GM21576 (cell line): Measurements from ENCODE around the gene ME2.
A peak's percentile ranks its signal among the peaks of the same experiment; 100 is the strongest.
"Not testable (repeated sequence)": the region's sequence is repeated elsewhere in the genome, so short reads cannot be mapped to it uniquely, and the experiment has no call there.

Experiments used
- ATAC-seq: cut with Tn5 transposase; IDR thresholded peaks from one replicate; pipeline ENCODE4 v1.9.1; 2021; ENCODE audit warnings: mild to moderate bottlenecking, moderate library complexity; ENCODE audit not compliant: unreplicated experiment

The ME2 gene

DNA sequence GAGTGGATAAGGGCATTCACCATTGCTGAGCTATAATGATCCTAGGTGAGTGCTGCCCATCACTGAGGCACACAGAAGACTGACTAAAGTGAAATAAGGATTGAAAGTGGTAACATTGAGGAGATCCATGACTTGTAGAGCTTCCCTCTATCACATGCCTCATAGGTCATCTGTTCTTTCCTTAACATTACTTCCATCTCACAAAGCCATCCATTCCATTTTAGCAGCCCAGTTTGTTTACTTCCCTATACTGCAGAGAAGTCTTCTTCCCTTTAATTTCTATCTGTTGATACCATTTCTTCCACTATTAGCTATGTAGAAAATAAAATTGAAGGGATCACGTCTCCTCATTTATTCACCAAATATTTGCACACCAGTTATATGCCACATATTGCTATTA is 32.1 kb downstream of the ME2 start:
- ATAC-seq, result no peak

DNA sequence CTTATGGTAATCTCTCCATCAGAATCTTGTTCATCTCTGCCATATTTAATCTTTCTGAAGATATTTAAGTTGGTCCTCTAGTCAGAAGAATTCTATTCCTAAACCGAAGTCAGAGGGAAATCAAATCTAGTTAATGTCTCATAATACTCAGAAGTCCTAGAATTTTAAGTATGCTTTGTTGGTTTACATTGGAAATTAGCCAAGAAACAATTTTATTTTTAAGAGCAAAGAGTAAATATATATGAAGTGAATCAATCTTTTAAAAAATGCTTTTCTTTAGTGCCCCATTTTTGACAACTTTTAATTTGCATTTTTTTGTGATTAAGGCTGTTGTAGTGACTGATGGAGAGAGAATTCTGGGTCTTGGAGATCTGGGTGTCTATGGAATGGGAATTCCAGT is 38.1 kb downstream of the ME2 start:
- no peak for ATAC-seq

DNA sequence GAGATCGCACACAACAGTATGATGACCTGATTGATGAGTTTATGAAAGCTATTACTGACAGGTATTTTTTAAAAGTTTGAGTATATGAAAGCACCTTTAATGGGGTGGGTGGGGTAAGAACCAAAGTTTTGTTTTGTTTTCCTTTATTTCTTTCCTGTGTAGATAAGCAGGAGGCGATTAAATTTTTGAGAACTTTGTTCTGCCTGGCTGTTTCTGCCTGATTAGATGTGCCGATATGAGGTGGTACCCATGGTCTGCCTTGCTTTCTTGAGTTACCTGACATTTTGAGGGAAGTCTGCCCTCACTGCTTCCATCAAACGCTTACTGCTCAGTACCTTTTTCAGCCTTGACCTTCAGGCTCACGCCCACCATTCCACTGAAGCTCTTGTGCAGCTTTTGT is 39.2 kb downstream of the ME2 start:
- no peak for ATAC-seq

DNA sequence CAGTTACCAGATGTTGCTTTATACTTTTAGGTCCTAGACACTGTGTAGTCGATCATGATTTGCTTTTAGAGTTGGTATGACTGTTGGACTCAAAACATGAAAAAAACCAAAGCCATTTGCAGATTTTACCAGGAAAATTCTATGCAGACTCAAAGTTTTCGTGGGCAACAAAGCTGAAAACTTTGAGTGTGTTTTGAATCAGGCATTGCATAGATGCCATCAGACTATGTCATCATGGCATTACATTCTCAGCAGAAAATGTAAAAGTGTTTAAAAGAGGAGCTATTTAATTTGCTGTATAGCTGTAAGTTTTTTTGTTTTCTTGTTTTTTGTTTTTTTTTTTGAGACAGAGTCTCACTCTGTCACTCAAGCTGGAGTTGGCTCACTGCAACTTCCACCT is 45.5 kb downstream of the ME2 start:
- no peak for ATAC-seq

DNA sequence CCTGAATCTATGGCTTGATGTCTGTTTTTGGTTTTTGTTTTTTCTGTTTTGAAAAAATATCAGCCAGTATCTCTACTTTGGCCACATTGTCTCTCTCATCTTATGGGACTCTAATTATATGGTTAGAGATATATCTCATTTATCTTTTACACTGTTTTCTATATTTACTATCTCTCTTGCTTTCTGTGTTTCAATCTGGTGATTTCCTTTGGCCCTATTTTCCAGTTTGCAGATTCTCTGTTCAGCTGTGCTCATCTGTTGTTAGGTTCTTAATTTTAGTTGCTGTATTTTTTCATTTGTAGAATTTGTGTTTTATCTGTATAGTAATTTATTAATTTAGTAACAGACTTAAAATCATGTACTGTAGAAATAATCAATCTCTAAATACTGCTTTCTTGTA is 47.6 kb downstream of the ME2 start:
- ATAC-seq, result no peak

DNA sequence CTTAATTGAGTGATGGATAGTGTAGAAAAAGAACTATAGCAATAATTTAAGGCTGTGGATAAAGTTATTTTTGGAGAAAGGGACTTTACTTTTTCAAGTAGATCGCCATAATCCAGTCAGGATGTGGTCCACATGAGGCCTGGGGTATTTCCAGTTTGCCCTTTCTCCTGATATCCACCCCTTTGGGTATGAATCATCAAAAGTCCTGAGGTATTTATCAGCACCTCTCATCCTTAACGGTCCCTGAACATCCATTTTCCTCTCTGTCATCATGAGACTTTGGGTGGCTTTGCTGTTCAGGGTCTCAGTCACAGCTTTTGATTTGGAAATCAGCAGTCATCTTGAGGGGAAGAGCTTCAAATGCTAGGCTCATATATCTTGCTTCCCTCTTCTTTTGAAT is 49.6 kb downstream of the ME2 start:
- ATAC-seq, result no peak

DNA sequence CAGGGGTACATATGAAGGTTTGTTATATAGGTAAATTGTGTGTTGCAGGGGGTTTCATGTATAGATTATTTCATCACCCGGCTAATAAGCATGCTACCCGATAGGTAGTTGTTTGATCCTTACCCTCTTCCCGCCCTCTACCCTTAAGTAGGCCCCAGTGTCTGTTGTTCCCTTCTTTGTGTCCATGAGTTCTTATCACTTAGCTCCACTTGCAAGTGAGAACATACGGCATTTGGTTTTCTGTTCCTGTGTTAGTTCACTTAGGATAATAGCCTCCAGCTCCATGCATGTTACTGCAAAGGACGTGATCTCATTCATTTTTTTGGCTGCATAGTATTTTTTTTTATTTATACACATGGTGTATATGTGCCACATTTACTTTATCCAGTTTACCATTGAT is 54.8 kb downstream of the ME2 start:
- ATAC-seq, result no peak

DNA sequence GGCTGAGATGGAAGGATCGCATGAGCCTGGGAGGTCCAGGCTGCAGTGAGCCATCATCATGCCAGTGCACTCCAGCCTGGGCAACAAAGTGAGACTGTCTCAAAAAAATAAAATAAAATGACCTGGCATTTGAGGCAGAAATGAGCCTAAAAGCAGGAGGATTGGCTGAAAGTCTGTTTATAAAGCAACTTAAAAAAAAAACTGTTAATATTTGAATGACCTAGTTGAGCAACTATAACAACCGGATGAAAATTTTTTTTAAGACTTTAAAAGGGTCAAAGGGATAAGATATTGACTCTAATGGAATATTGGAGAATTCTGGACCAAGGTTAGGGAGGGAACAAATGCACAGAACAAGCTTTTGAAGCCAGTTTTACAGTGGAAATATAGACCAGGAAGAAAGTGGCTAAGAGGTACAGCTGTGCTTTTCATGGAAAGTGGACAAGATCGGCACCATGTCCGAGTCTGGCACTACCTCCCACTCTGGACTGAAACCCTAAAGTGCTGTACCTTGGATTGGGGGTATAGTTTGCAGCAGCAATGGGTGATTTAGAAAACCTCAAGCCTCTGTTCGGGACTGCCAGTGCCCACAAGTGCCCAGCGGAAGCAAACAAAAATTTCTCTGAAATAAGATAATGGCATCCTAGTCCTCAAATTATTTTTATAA is 55.8 kb downstream of the ME2 start:
- ATAC-seq, result no peak

DNA sequence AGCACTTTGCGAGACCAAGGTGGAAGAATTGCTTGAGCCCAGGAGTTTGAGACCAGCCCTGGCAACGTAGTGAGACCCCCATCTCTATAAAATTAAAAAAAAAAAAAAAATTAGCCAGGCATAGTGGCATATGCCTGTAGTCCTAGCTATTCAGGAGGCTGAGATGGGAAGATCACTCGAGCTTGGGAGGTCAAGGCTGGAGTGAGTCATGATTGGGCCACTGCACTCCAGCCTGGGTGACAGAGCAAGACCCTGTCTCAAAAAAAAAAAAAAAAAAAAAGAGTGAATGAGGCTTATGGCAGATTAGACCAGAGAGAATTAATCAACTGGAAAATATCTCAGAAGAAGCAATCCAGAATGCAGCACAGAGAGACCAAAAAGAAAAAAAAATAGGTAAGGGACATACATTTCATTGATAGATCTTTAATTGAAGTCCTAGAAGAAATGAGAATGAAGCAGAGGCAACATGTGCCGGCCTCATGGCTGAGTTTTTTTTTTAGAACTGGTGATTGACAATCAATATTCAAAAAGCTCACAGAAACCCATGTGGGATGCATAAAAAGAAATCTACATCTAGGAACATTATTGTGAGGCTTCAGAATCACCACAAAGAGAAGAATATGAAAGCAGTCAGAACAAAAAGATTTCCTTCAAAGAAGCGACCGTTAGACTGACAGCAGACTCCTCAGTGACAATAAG is 56.7 kb downstream of the ME2 start:
- ATAC-seq, result no peak

DNA sequence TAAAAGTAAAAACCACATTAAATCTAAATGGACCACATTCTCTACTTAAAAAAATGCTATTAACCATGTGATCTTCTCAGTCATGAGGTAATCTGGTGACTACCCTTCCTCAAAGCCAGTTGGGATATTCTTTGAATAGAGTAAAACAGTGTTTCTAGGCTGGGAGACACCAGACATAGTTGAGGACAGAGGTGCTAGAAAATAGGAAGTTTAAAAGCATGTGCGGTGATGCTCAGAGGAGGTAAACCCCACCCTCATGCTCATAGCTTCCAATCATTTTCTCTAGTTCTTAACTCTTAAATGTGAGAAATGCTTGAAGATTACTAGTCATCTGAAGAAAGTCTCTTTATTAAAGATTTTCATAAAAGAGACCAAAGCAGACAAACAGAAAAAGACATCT is 58.3 kb downstream of the ME2 start:
- ATAC-seq, result no peak

DNA sequence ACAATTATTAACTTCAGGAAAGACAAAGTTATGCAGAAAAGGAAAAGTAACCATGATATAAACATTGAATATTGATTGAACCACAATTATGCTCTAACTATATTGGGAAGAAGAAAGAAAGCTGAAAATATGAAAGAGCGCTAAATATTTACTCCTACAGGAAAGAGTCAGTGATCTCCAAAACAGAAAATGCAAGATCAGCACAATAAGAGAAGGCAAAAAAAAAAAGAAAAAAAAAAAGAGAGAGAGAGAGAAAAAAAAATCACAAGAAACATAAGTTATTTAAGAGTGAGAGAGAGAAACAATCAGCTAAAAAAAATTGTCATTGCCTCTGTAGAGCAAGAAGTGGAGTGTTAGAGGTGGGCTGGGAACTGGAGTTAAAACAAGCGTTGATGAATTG is 60.0 kb downstream of the ME2 start:
- ATAC-seq, result no peak

DNA sequence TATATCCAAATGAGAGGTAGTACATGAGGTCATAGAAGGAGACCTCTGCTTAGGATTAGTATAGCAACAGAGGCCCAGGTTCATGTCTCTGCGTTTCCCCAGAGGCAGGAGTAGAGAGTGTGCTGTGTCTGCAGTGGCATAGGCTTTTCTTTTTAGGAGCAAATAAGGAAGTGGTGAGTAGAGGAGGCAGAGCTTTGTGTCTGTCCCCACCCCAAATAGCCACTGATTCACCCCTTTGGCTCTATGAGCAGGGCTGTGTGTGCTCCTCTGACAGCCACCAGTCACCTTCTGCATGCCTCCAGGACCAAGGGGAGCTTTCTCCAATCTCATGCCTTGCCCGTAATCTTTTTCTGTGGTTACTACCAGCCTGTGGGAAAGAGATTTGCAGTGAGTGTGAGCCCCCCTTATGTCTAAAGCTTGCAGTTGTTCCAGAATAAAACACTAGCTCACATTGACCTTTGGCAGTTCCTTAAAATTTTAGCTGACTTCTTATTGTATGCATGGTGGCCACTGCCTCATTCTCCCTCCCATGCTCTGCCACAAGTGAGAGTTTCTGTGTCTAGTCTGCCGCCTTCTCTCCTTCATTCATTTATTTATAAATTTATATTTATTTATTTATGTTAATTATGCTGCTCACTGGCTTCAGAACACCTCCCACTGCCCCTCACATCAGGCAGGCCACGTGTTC is 65.5 kb downstream of the ME2 start:
- ATAC-seq, result no peak

DNA sequence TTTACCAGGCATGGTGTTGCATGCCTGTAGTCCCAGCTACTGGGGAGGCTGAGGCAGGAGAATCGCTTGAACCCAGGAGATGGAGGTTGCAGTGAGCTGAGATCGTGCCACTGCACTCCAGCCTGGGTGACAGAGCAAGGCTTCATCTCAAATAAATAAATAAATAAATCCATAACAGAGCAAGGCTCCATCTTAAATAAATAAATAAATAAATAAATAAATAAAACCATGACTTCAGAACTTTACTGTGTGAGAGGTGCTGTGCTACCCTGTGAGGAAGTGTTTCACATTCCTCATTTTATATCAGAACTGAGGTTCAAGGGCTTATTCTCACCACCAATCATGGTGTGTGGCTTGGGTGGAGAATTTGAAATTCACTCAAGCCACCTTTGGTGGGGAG is 67.0 kb downstream of the ME2 start:
- not testable (repeated sequence) for ATAC-seq

DNA sequence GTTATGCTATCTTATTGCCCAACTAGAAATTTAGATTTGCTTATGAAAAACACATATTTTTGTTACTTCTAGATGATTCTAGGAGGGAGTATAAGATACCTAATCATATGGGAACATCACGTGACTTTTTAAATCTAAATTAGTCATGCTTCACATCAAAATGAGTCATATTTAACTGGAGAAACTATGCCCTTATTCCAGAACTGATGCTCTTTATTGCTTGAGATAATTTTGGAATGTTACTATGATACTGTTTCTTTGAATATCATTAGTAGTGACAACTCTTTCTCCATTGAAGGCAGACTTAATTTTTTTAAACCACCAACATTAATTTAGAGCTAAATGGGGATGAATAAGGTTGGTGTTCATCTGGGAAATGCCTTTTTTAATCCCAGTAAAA is 69.0 kb downstream of the ME2 start:
- ATAC-seq, result no peak

DNA sequence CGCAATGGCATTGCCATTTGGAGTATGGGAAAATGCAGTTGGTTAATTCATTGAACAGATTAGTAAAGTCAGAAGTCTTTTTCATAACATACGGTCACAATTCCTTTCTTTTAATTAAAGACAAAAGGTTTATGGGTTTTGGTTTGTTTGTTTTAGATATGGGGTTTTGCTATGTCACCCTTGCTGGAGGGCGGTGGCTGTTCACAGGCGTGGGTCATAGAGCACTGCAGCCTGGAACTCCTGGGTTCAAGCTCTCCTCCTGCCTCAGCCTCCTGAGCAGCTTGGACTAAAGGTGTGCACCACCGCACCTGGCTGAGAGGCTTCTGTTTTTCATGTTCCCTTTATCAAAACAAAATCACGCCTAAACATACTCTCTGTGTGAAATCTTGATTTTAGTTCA is 70.3 kb downstream of the ME2 start:
- no peak for ATAC-seq

DNA sequence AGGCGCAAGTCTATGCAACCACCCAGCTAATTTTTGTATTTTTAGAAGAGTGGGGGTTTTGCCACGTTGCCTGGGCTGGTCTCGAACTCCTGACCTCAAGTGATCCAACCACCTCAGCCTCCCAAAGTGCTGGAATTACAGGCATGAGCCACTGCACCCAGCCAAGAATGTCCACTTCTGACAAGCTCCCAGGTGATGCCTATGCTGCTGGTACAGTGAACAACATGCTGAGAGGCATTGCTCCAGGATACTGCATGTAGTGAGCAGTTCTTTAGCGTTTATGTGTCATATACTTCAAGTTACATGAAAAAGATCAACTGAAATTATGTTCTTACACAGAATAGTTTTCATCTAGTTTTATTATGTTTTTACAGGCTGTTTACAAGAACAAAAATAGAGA is 71.7 kb downstream of the ME2 start:
- no peak for ATAC-seq

DNA sequence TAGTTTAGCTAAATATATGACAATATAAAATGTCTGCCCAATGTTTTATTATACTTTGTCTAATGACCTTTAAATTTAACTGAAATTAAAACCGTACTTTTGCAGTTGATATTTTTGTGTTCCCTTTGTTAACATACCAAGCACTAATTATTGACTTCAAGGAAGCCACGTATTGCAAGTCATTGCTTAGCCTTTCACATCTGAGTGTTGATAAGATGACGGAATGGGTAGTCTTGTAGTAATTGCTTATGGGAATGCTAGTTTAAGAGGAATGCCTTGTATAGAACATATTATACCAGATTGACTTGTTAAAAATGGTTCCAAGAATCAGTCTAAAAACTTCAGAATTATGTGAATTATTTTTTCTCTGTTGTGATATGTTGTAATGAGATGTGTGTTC is 74.9 kb downstream of the ME2 start:
- ATAC-seq, result no peak

DNA sequence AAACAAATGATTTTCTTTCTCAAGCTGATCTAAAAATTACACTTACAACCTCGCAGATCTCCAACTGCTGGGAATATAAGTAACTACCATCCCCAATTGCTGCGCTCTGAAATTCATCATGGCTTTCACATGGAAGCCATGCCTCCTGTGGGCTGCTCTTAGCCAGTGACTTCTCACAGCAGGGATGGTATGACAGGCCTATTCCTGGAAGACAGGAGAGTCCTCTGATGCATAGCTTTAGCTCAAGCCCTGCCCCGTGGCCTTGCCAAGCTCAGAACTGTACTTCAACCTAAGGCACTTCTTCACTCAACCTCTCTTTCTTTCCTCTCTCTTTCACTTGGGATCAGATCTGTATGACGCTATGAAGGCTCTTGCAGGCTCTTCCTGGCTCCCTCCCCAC is 76.3 kb downstream of the ME2 start:
- ATAC-seq, result no peak

DNA sequence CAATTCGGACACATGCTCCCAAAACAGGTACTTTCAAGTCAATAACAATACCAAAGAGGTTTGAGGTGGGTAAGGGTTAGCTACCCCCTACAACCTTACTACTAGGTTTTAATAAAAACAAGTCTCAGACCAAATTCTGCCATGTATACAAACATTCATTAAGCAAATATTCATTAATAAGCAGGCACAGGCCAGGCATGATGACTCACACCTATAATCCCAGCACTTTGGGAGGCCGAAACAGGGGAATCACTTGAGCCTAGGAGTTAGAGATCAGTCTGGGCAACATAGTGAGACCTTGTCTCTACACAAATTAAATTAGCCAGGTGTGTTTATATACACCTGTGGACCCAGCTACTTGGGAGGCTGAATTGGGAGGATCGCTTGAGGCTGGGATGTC is 77.2 kb downstream of the ME2 start:
- no peak for ATAC-seq

DNA sequence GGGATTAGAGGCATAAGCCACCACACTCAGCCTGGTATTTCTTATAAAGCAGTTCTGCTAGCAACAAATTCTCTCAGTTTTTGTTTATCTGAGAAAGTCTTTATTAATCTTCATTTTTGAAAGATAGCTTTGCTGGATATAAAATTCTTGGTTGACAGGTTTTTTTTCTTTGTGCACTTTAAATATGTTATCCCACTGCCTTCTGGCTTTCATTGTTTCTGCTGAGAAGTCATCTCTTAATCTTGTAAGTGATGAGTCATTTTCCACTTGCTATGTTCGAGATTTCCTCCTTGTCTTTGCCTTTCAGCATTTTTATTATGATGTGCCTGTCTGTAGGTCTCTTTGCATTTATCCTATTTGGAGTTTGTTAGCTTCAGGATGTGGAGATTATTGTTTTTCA is 83.1 kb downstream of the ME2 start:
- no peak for ATAC-seq

DNA sequence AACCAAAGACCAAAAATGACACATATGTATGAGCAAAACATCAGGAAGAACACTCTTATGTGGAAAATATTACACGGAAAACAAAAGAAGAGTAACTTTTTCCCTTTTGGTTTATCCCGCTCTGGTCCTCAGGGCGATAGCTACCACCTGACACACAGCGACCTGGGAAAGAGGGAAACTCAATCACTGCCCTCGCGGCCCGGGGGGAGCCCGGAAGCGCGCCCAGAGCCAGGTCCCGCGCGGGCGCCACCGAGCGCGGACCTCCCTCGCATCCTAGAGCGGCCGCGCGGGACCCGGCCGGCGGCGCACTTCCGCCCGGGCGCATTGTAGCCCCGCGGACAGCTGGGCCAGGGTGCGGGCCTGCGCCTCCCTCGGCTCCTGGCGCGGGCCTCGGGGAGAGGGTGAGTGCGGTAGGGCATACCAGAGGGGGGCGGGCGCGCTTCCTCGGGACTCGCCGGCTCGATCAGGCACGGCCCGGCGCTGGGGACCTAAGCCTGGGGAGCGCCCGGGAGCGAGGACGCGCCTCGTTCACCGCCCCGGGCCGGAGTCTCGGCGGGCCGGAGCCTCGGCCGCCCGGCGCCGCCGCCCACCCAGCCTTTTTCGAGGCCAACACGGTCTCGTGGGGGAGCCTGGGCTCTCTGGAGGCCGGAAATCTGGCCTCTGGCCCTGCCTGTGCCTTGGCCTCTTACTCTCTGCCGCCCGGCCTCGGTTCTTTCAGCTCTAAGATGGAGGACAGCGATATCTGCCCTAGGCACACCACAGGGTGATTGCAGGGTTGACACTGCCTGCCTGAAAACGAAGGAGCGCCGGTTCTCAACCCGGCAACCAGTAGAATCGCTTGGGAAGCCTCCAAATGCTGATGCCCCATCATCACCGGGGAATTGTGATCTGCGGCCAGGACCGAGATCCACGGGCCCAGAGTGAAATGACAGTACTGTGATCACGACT is 89.1 kb downstream of the ME2 start, which contains the start of gene ELAC1:
ELAC1 (plus strand) TSS at position 327 of the 948 bp plus-strand sequence. CDS start 6,365 bp downstream, outside the sequence.
- ATAC-seq, result peak; percentile 93
